ENCODE measurements around the gene OSTC. TPM values are rescaled to one million over a fixed set of nuclear protein-coding genes. Genes with fewer than 3 reads are reported as not detected.
"Not testable (repeated sequence)": the region's sequence is repeated elsewhere in the genome, so short reads cannot be mapped to it uniquely, and the experiment has no call there.

The OSTC gene
- total RNA-seq, 1 donor from 2014 or later, result 163 TPM

DNA sequence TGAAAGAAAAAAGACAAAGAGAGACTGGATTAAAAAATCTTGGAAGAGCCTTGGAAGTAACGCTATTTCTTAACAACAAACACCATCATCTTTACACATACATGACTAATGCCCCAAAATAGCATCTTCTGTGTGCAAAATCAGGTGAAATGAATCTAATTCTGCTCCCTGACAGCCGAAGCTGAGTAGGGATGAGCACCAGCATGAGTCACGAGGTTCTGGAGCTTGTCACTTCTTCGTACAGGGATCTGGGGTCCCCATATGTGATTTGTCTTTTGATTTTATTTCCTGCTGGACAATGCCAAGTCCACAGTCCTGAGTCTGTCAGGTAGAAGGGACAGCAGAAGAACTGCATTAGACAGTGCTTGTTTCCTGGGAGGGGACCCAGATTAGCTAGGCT, 55.9 kb downstream of the OSTC start:
- Mint-ChIP-seq H3K36me3 (no peaks in the 10 kb centered on the region), H3K27ac (no peak overlapping the region), H3K9me3 (peaks cover 4% of the 10 kb centered on the region), H3K27me3 (ENCODE audit: low read depth) (peaks cover 2% of the 10 kb centered on the region), H3K4me1 (no peaks in the 10 kb centered on the region), H3K4me3 (no peak overlapping the region)
- DNase-seq (ENCODE audit: low spot score in 2 of 2, unreplicated experiment in 2 of 2), result no peak
- TF ChIP-seq, protein P1, sequence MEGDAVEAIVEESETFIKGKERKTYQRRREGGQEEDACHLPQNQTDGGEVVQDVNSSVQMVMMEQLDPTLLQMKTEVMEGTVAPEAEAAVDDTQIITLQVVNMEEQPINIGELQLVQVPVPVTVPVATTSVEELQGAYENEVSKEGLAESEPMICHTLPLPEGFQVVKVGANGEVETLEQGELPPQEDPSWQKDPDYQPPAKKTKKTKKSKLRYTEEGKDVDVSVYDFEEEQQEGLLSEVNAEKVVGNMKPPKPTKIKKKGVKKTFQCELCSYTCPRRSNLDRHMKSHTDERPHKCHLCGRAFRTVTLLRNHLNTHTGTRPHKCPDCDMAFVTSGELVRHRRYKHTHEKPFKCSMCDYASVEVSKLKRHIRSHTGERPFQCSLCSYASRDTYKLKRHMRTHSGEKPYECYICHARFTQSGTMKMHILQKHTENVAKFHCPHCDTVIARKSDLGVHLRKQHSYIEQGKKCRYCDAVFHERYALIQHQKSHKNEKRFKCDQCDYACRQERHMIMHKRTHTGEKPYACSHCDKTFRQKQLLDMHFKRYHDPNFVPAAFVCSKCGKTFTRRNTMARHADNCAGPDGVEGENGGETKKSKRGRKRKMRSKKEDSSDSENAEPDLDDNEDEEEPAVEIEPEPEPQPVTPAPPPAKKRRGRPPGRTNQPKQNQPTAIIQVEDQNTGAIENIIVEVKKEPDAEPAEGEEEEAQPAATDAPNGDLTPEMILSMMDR (IDR thresholded peaks at IDR 0.05; ENCODE audit: unreplicated experiment), result no peak

DNA sequence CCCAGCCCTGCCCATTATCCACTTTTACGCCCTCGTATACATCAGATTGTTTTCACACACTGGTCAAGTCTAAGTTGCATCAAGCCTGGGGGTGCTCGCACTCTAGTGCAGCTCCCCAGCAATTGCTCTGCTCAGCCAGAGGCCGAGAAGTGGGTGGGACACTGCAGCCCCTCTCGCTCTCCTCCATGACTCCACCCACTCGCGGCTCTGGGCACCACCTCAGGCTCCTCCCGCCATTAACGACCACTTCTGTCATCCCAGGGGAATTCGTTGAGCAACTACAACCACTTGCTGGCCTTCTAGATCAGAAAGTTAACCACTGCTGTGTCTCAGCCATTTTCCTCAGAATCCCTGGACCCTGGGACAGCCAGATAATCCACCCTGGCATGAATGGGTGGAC, 58.8 kb downstream of the OSTC start:
- Mint-ChIP-seq H3K27me3 (ENCODE audit: low read depth) (peaks cover 4% of the 10 kb centered on the region), H3K27ac (no peak overlapping the region), H3K36me3 (no peaks in the 10 kb centered on the region), H3K4me1 (peaks cover 4% of the 10 kb centered on the region), H3K9me3 (peaks cover 4% of the 10 kb centered on the region), H3K4me3 (no peak overlapping the region)
- no peak for DNase-seq (ENCODE audit: low spot score in 2 of 2, unreplicated experiment in 2 of 2)
- TF ChIP-seq, protein P1 (IDR thresholded peaks at IDR 0.05; ENCODE audit: unreplicated experiment), result no peak

DNA sequence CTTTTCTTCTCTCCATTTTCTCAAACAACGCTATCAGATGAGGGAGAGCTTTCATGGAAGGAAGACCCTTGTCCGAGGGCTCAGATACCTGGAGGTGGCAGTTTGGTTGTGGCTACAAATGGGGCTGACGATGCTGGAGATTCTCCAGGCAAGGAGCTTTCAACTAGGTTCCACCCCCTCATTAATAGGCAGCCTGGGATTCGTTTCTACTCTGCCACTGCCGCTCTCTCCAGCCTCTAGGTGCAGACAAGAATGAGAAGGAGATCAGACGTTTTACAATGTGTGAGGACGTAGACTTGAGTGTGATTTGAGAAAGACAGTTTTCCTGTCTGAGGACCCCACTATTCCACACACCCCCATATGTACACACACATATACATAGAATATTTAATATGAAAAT, 59.3 kb downstream of the OSTC start:
- no peaks in the 10 kb centered on the region for H3K36me3 Mint-ChIP-seq
- TF ChIP-seq, protein P1 (IDR thresholded peaks at IDR 0.05; ENCODE audit: unreplicated experiment), result no peak
- peaks cover 4% of the 10 kb centered on the region for H3K9me3 Mint-ChIP-seq
- H3K4me1 Mint-ChIP-seq, result peaks cover 6% of the 10 kb centered on the region
- H3K4me3 Mint-ChIP-seq, result no peak overlapping the region
- peaks cover 4% of the 10 kb centered on the region for H3K27me3 Mint-ChIP-seq (ENCODE audit: low read depth)
- DNase-seq (ENCODE audit: low spot score in 2 of 2, unreplicated experiment in 2 of 2), result no peak
- H3K27ac Mint-ChIP-seq, result no peak overlapping the region

DNA sequence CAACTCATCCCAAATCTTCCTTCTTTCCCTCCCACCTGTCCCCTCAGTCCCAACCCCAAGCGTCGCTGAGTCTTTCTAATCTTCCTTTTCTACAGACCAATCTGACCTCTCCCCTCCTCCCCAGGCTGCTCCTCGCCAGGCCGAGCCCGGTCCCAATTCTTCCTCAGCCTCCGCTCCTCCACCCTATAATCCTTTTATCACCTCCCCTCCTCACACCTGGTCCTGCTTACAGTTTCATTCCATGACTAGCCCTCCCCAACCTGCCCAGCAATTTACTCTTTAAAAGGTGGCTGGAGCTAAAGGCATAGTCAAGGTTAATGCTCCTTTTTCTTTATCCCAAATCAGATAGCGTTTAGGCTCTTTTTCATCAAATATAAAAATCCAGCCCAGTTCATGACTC, 60.2 kb downstream of the OSTC start:
- not testable (repeated sequence) for H3K27me3 Mint-ChIP-seq (ENCODE audit: low read depth); DNase-seq (ENCODE audit: low spot score in 2 of 2, unreplicated experiment in 2 of 2); H3K4me3 Mint-ChIP-seq; H3K27ac Mint-ChIP-seq; H3K9me3 Mint-ChIP-seq; H3K36me3 Mint-ChIP-seq
- H3K4me1 Mint-ChIP-seq, result peaks cover 12% of the 10 kb centered on the region

DNA sequence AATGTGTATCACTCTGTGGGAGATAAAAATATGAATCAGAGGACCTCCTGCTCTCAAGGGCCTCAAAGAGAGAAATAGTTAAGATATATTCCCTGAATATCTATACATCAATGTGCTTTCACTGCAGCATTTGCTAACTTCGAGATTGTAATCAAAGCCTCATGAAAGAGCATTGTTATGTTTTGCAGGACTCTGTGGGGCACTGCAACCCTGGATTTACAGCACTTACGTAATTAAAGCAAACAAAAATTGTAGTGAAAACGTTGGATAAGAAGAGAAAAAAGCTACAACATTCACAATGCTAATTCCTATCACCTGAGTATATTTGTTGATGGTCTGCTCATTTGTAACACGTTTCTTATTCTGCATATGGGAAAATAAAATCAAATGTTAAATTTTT, 64.5 kb downstream of the OSTC start:
- Mint-ChIP-seq H3K27me3 (ENCODE audit: low read depth) (peaks cover 4% of the 10 kb centered on the region), H3K36me3 (no peaks in the 10 kb centered on the region), H3K4me3 (no peak overlapping the region), H3K4me1 (peaks cover 12% of the 10 kb centered on the region), H3K27ac (no peak overlapping the region), H3K9me3 (no peaks in the 10 kb centered on the region)
- no peak for DNase-seq (ENCODE audit: low spot score in 2 of 2, unreplicated experiment in 2 of 2)
- TF ChIP-seq, protein P1 (IDR thresholded peaks at IDR 0.05; ENCODE audit: unreplicated experiment), result no peak

DNA sequence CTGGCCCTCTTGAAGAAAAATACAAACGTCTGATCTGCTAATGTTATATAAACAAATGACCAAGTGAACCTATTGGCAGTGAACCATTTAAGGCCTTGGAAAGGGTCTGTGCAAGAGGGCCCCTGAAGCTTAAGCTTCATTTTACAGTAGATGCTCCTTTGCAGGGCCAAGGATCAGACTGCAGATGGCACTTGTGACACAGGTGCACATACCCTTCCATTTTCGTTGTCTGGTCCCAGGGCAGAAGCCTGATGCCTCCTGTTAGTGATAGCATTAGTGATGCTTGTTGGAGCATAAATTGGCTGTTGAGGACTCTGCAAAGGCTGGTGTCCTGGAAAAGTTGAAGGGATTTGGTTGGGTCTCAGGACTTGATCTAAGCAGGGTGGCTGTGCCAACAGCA, 65.9 kb downstream of the OSTC start:
- TF ChIP-seq, protein P1 (IDR thresholded peaks at IDR 0.05; ENCODE audit: unreplicated experiment), result no peak
- peaks cover 2% of the 10 kb centered on the region for H3K27me3 Mint-ChIP-seq (ENCODE audit: low read depth)
- H3K27ac Mint-ChIP-seq, result no peak overlapping the region
- H3K4me3 Mint-ChIP-seq, result no peak overlapping the region
- H3K36me3 Mint-ChIP-seq, result no peaks in the 10 kb centered on the region
- H3K9me3 Mint-ChIP-seq, result no peaks in the 10 kb centered on the region
- DNase-seq (ENCODE audit: low spot score in 2 of 2, unreplicated experiment in 2 of 2), result no peak
- peaks cover 12% of the 10 kb centered on the region for H3K4me1 Mint-ChIP-seq
